DMS153 (cell line): ENCODE data around the gene KIF1C.

Source experiments
- DNase-seq: peaks from one replicate; lab custom pipeline; 2025; lab: John Stamatoyannopoulos, UW

The KIF1C gene

GRCh38 chr17:4997302-4998026 lies at the start of gene KIF1C, which contains the start of gene INCA1:
TSS of gene KIF1C (plus strand) at chr17:4997950. CDS start at chr17:5000247, 2,297 bp downstream.
TSS of gene INCA1 (minus strand) at chr17:4997522. CDS start at chr17:4994437, 3,085 bp downstream.
- peak; percentile 42 for DNase-seq

- DNase-seq: peak; percentile 14
Measured at GRCh38 chr17:4948166-4948930, 49.4 kb upstream of the KIF1C start, which contains the start of gene PFN1. TSS of gene PFN1 (minus strand) at chr17:4948530. CDS start at chr17:4948394, 136 bp downstream.

GRCh38 chr17:4948931-4949320 lies 48.8 kb upstream of the KIF1C start:
- DNase-seq: peak; percentile 53

GRCh38 chr17:4949321-4950074 lies 48.3 kb upstream of the KIF1C start:
- no peak for DNase-seq

GRCh38 chr17:4950075-4950745 lies 47.5 kb upstream of the KIF1C start:
- no peak for DNase-seq

DNA sequence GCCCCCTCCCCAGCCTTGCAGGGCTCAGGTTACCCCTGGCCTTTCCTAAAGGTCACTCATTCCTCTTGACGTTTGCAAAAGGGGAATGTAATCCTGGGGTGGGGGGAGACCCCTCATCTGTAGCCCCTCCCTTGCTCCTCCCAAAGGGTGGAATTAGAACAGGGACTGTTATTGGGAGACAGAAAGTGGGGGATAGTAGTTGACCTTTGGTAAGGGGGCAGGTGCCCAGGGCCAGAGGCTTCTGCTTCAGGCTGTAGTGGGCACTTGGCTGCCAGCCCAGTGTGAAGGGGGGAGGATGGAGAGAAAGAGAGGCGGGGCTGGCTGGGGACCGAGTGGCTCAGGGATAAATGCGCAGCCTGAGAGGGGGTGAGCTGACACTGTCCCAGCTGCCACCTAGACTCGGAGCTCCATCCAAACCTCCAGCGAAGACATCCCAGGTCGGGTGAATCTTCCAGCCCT lies 47.0 kb upstream of the KIF1C start, which contains the start of gene ENO3:
ENO3 (plus strand) TSS at position 374 of the 459 bp plus-strand sequence. CDS start 711 bp downstream, outside the sequence.
- DNase-seq: no peak

GRCh38 chr17:4951486-4951885 lies 46.3 kb upstream of the KIF1C start:
- no peak for DNase-seq

GRCh38 chr17:4953451-4953961 lies 44.2 kb upstream of the KIF1C start:
- DNase-seq: no peak

GRCh38 chr17:4955091-4955490 lies 42.7 kb upstream of the KIF1C start:
- DNase-seq: no peak

- DNase-seq: no peak
Measured at GRCh38 chr17:4956493-4957061, 41.2 kb upstream of the KIF1C start.

DNA sequence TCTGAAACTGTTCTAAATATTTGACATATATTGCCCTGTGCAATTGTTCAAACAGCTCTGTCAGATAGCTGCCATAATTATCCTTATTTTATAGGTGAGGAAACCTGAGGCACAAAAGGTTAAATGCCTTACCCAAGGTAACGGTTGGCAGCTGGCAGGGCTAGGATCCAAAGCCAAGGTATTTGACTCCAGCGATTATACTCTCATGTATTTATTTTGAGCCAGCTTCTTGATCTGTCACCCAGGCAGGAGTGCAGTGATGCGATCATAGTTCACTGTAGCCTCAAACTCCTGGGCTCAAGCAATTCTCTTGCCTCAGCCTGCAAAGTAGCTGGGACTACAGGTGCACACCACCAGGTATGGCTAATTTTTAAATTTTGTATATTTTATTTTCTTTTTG lies 39.6 kb upstream of the KIF1C start:
- DNase-seq: no peak

DNA sequence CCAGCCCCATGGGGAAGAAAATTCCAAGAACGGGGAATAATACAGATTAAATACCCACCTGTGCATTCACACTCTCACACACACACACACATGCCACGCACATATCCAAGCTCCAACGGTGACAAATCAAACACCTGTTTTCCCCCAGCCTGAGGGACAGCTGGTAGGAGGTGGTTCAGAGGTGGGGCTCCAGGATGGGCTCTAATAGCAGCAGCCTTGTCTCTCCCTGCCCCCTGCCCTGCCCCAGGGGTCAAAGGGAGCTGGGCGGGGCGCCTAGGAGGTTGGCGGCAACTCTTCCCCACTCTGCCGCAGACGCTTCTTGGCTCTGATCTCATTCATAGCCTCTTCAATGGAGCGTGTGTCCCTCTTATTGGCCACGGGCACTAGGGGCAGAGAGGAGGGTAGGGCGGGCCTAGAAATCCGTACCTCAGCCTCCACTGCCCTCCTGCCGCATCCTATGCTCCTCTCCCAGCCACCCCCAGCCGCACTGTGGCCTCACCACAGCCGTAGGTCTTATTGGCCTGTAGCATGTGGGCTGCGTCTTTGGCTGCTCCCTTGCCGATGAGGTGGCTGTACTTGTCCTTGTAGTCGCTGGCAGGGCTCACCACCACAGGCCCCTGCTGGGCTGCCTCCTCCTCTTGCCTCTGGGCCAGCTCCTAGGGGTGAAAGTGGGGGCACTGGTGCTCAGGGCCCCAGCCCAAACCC lies 38.3 kb upstream of the KIF1C start:
- no peak for DNase-seq

- no peak for DNase-seq
Measured at GRCh38 chr17:4960279-4960922, 37.3 kb upstream of the KIF1C start.

DNA sequence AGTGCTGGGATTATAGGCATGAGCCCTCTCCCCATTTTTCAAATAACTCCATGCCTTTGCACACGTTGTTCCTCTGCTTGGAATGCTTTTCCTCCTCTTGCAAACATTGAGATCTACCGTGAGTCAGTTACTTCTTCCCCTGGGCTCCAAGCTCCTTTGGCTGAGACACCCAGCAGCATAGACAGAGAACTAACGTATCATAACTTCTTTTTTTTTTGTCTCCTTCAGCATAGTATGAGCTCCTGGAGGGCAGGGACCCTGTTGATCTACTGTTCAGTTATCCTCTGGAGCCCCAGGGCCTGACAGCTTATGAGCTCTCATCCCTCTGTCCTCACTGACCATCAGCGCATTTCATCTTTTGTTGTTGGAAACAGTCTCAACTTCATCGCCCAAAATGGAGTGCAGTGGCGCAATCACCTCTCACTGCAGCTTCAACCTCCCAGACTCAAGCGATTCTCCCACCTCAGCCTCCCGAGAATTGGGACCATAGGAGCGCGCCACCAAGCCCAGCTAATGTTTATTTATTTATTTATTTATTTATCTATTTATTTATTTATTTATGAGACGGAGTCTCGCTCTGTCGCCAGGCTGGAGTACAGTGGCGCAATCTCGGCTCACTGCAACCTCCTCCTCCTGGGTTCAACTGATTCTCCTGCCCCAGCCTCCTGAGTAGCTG lies 32.3 kb upstream of the KIF1C start:
- no peak for DNase-seq

GRCh38 chr17:4966844-4967538 lies 30.8 kb upstream of the KIF1C start:
- peak; percentile 96 for DNase-seq

GRCh38 chr17:4967539-4968485 lies 29.9 kb upstream of the KIF1C start, which contains the start of gene SPAG7:
TSS of gene SPAG7 (minus strand) at chr17:4967817. CDS start at chr17:4967804, 13 bp downstream.
- peak; percentile 72 for DNase-seq

DNA sequence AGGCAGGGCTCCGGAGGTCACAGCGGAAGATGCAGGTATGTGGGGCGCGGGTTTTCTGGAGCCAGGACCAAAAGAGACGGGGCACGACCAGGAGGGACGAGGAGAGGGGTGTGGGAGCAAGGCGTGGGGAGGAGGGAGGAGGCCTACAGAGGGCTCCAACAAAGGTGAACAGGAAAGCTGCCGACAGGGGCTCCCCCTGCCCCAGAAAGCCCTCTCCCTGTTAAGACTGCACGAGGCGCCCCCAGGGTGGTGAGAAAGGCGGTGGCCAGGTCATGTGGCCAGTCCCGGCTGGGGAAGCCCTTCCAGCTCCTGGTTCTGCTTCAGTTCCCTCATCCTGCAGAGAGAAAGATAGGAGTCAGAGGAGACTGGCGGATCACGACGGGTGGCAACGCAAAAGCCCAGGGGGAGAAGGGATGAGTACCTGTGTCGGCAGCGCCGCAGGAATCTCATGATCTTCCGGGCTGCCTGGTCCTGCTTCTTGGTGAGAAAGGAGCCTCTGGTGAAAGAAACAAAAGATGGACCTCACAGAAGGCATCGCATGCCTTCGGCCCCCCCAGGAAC lies 29.2 kb upstream of the KIF1C start:
- DNase-seq: no peak
